NCI-H82 treated with DMSO at 0.1 percent for 48 hours (cell line): ENCODE results near the gene SPATA3.

Experiments used
- DNase-seq: peaks from one replicate; lab custom pipeline; 2025; ENCODE audit not compliant: unreplicated experiment; lab: John Stamatoyannopoulos, UW

Gene SPATA3

GRCh38 chr2:230995821-230996220 is at the start of gene SPATA3:
Gene SPATA3 (plus strand): TSS chr2:230996121. CDS start chr2:230996234, 113 bp downstream.
- no peak for DNase-seq

GRCh38 chr2:230946429-230947234 is 49.3 kb upstream of the SPATA3 start:
- DNase-seq, result no peak

- no peak for DNase-seq
Observed at GRCh38 chr2:230947235-230947576, 48.7 kb upstream of the SPATA3 start.

GRCh38 chr2:230947908-230948365 is 48.0 kb upstream of the SPATA3 start:
- no peak for DNase-seq

- DNase-seq, result no peak
Observed at GRCh38 chr2:230949966-230950873, 45.7 kb upstream of the SPATA3 start.

- no peak for DNase-seq
Observed at GRCh38 chr2:230950874-230951339, 45.0 kb upstream of the SPATA3 start.

- no peak for DNase-seq
Observed at GRCh38 chr2:230951396-230951795, 44.5 kb upstream of the SPATA3 start.

- DNase-seq, result no peak
Observed at GRCh38 chr2:230952226-230952956, 43.5 kb upstream of the SPATA3 start.

GRCh38 chr2:230953845-230954244 is 42.1 kb upstream of the SPATA3 start:
- DNase-seq, result no peak

GRCh38 chr2:230954746-230955145 is 41.2 kb upstream of the SPATA3 start:
- no peak for DNase-seq

GRCh38 chr2:230955163-230955737 is 40.7 kb upstream of the SPATA3 start:
- DNase-seq, result no peak

GRCh38 chr2:230956827-230957755 is 38.8 kb upstream of the SPATA3 start:
- no peak for DNase-seq

GRCh38 chr2:230957756-230958391 is 38.0 kb upstream of the SPATA3 start:
- DNase-seq, result no peak

- DNase-seq, result no peak
Observed at GRCh38 chr2:230958820-230959756, 36.8 kb upstream of the SPATA3 start.

- no peak for DNase-seq
Observed at GRCh38 chr2:230960026-230960425, 35.9 kb upstream of the SPATA3 start.

- no peak for DNase-seq
Observed at GRCh38 chr2:230961091-230961491, 34.8 kb upstream of the SPATA3 start.

- no peak for DNase-seq
Observed at GRCh38 chr2:230964136-230964730, 31.7 kb upstream of the SPATA3 start.

- DNase-seq, result no peak
Observed at GRCh38 chr2:230967113-230967512, 28.8 kb upstream of the SPATA3 start.
